Measurements from ENCODE around the gene CCDC169. TPM values are rescaled to one million over a fixed set of nuclear protein-coding genes. Genes with fewer than 3 reads are reported as not detected.

The CCDC169 gene
- polyA plus RNA-seq (2011; rRNA removed) (0.28 and 0.93 TPM in 2 replicates), polyA minus RNA-seq (2011; rRNA and poly(A)+ RNA removed) (0.52 and 0.72 TPM in 2 replicates)

DNA sequence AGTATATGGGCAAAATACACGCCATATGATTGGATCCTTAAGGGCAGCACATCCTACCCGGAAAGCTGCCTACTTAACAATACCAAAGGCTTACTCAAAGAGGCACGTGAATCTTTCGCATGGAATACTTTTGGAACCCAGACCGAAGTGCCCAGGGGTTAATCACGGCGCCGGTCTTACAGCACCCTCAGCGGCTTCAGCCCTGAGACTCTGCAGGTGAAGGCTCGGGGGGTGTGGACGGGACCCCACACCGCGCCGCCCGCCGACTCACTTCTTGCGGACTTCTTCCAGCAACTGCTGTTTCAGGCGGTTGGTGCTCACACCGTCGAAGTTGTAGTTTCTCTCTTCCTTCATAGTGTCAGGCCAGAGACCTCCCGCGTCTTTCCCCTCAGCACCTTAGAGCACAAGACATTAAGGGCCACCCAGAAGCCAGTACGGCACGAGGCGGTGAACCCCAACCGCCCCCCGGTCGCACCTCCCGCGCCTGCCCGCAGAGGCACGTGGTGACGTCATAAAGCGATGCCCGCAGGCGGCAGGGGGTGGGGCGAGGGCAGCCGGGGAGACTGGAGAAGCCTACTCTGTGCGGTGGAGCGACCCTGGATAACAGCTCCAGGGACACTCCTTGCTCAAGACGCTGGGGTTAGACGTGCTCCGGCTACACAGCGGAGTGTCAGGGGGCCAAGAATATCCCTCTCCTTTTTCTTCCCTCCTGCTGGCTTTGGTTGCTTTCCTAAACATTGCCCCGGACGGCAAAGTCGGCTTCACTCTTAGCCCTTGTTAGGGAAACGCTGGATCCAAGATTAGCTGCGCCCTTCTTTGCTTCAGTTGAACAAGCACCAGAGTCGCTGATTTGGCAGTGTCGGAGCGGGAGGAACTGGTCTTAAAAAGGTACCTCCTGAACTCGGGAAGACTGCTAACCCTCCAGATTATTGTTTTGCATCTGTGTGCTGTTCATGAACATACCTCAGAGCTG, at the start of gene CCDC169:
CCDC169 (minus strand) TSS at position 449 of the 973 bp plus-strand sequence; CDS start at position 354, 95 bp downstream.
- DNase-seq (ENCODE audit: low read depth): no peak
- Histone ChIP-seq H3K36me3 (ENCODE audit: control insufficient read depth, insufficient read depth, low read length) (no peaks in the 10 kb centered on the region), H3K4me3 (ENCODE audit: low read depth, low read length) (peak within 1 kb of the TSS; percentile 61), H3K27me3 (ENCODE audit: control insufficient read depth, insufficient read depth, low read length) (no peaks in the 10 kb centered on the region)
- CTCF ChIA-PET: interaction anchor here (0.6 to 2.2 kb wide), 7 partner anchors 9 to 321 kb away, joined by 3 to 16 read pairs (median 3); partner anchors contain the start of gene SPART
- POLR2A ChIA-PET: no interaction called here
- TF ChIP-seq, protein P1, sequence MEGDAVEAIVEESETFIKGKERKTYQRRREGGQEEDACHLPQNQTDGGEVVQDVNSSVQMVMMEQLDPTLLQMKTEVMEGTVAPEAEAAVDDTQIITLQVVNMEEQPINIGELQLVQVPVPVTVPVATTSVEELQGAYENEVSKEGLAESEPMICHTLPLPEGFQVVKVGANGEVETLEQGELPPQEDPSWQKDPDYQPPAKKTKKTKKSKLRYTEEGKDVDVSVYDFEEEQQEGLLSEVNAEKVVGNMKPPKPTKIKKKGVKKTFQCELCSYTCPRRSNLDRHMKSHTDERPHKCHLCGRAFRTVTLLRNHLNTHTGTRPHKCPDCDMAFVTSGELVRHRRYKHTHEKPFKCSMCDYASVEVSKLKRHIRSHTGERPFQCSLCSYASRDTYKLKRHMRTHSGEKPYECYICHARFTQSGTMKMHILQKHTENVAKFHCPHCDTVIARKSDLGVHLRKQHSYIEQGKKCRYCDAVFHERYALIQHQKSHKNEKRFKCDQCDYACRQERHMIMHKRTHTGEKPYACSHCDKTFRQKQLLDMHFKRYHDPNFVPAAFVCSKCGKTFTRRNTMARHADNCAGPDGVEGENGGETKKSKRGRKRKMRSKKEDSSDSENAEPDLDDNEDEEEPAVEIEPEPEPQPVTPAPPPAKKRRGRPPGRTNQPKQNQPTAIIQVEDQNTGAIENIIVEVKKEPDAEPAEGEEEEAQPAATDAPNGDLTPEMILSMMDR (IDR thresholded peaks at IDR 0.05; ENCODE audit: insufficient read depth, low read depth, low read length): no peak

DNA sequence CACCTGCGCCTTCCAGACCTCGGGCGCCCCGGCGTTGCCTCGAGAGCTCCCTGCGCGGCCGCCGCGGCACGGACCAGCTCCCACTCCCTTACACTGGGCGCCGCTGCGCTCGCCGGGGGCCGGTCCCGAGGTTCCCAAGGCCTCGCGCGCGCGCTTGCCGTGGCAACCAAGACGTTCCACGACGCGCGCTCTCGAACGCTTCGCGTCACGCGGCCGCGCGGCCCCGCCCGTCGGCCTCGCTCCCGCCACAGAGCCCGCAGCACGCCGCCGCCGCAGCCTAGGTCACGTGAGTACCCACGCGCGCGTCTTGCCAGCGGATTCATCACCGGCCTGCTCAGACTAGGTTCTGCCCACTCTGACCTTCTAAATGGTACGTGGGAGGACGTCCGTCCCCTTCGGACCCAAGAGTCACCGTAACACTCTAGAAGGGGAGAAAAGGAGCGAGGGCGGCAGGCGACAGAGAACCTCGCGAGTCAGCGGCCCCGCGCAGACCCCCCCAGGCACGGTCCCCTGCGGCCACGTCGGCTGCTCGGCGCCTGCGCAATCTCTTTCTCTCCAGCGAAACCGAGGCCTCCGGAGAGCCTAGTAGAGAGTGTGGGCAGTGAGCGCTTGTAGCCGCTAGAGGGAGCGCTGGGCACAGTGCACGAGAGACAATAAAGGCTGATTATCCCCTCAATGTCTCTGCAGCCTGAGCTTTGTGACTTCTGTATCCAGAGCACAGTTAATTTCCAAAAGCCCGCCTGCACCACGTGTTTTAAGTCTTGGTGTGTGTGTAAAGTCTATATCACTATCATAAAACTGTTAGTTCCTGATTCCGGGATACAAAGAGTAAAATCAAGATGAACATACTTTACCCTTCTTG, 48.8 kb upstream of the CCDC169 start, which contains the start of gene SPART:
SPART (minus strand) TSS at position 173 of the 862 bp plus-strand sequence. CDS start 10,564 bp downstream, outside the sequence.
- CTCF ChIA-PET: interaction anchor here (0.6 to 2.7 kb wide), 22 partner anchors 9 to 389 kb away, joined by 3 to 17 read pairs (median 4); partner anchors contain the start of gene CCDC169
- POLR2A ChIA-PET: interaction anchor here (0.6 to 0.7 kb wide), 2 partner anchors 413 to 1238 kb away, joined by 3 read pairs; no protein-coding TSS in a partner anchor
- Histone ChIP-seq H3K27me3 (ENCODE audit: control insufficient read depth, insufficient read depth, low read length) (no peaks in the 10 kb centered on the region), H3K36me3 (ENCODE audit: control insufficient read depth, insufficient read depth, low read length) (no peaks in the 10 kb centered on the region), H3K4me3 (ENCODE audit: low read depth, low read length) (peak within 1 kb of the TSS; percentile 62)
- peak; percentile 50 for DNase-seq (ENCODE audit: low read depth)
- TF ChIP-seq, protein P1 (IDR thresholded peaks at IDR 0.05; ENCODE audit: insufficient read depth, low read depth, low read length): peak; percentile 98

DNA sequence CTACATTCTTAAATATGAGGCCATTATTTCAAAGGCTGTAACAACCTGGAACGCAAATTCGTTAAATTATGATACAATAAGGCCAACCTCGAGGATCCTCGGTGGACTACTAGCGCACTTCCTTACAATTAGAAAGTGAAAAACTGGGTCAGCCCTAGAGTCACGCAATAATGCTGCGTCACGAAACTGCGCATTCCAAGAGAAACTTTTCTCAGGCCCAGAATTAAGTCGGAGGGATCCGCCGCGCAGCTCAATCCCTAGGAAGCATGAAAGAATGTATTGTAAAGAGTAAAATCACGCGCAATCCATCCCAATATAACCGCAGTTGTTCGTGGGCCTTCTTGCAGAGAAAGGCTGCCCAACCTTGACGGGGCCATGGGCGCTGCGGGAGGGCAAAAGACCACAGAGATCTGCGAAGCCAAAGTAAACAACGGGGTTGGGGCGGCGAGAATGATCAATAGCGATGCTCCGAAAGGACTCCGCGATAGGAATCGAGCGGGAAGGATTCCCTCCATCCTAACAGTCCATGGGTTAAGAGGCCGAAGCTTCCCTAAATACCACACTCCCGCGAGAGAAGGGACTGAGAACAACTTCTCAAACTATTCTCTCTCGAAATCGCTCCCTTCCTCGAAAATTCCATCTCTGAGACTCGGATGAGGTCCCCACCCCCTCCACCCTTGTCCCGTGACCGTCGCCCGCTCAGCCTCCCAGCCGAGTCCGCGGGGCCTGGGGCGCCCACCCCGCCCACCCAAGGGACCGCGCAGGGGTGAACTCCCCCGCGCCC, 48.0 kb upstream of the CCDC169 start:
- Histone ChIP-seq H3K27me3 (ENCODE audit: control insufficient read depth, insufficient read depth, low read length) (no peaks in the 10 kb centered on the region), H3K36me3 (ENCODE audit: control insufficient read depth, insufficient read depth, low read length) (no peaks in the 10 kb centered on the region), H3K4me3 (ENCODE audit: low read depth, low read length) (peak overlapping the region; percentile 62)
- peak; percentile 44 for DNase-seq (ENCODE audit: low read depth)
- ChIA-PET CTCF (interaction anchor here (1.0 to 2.7 kb wide), 9 partner anchors 13 to 390 kb away, joined by 3 to 17 read pairs (median 5); partner anchors contain the start of gene CCDC169), POLR2A (interaction anchor here (0.7 kb wide), 1 partner anchor 412 kb away, joined by 3 read pairs; no protein-coding TSS in a partner anchor)
- TF ChIP-seq, protein P1 (IDR thresholded peaks at IDR 0.05; ENCODE audit: insufficient read depth, low read depth, low read length): no peak

DNA sequence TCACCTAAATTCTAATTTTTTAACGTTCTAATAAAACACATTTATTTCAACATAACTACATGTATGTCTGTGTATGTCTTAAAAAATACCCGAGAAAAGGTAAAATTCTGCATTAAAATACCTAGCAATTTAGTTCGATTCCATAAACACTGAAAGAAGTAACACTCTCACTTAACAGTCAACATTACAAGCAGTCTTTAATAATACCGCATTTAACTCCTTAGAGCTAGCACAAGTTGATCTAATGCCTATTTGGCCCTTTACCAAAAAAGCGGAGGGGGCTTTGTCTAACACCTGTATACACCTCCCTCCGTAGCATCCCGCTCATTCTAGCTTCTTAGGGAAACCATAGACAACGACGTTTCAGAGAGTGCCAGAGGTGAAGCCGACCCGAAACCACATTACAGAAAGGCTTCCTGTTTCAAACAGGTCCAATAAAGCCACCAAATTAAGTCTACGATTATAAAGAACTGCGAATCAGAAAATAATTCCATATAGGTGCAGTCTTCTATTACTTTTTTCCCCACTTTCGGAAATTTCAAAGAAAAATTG, 47.3 kb upstream of the CCDC169 start:
- Histone ChIP-seq H3K36me3 (ENCODE audit: control insufficient read depth, insufficient read depth, low read length) (no peaks in the 10 kb centered on the region), H3K27me3 (ENCODE audit: control insufficient read depth, insufficient read depth, low read length) (no peaks in the 10 kb centered on the region), H3K4me3 (ENCODE audit: low read depth, low read length) (peak overlapping the region; percentile 62)
- CTCF ChIA-PET: interaction anchor here (1.1 to 2.7 kb wide), 3 partner anchors 14 to 62 kb away, joined by 3 to 17 read pairs (median 3); partner anchors contain the start of gene CCDC169
- no peak for DNase-seq (ENCODE audit: low read depth)
- POLR2A ChIA-PET: no interaction called here
- TF ChIP-seq, protein P1 (IDR thresholded peaks at IDR 0.05; ENCODE audit: insufficient read depth, low read depth, low read length): no peak
